Measurements from ENCODE around the gene PKN1. TPM values are rescaled to one million over a fixed set of nuclear protein-coding genes. Genes with fewer than 3 reads are reported as not detected.

Gene PKN1
- total and polyA plus RNA-seq, 10 of the 15 experiments (the other 5 are each of a cell fraction or from before 2014, with no cell fraction given) = 1.0 to 189 (median 52.7) TPM

DNA sequence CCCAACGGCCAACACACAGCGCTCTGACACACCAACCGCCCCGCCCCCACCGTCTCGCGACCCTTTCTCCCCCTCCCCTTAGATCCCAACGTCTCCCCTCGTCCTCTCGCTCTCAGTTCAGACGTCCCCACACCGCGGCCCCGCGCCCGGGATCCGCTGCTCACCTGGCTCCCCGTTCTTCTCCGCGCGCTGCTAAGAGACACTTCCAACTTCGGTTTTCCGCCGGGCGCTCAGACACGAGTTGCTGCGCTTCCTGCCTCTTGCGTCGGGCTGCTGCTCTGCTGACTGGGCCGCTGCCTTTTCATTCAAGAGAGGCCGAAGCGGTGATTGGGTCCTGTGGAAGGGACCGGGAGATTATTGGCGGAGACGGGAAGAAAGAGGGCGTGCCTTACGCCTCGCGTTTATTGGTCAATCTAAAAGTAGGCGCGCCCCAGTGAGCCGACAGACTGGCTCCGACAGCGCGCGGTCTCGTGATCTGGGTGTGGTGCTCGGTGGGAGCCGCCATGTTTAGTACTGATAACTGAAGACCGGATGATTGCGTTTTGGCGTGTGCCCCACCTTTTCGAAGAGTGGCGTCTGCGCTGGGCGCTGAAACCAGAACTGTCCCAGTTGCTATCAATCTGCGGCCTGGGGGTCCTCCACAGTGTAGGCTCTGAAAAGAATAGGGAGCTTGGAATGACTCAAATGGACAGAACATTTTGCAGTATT, 13.8 kb upstream of the PKN1 start, which contains the start of gene DDX39A (continued):
- TF ChIP-seq CHD1 (IDR thresholded peaks at IDR 0.05; ENCODE audit: low read depth, low read length) (no peak), CREM (IDR thresholded peaks at IDR 0.05; ENCODE audit: low read depth) (0 out of 2 replicates have a peak, but pooled peaks have one; percentile 41), RFX5 (IDR thresholded peaks at IDR 0.05; ENCODE audit: low read depth, low read length) (peak; percentile 80; the same call in 1 of the 2 replicates), HDAC2 (IDR thresholded peaks at IDR 0.05) (no peak), POU2F2 (IDR thresholded peaks at IDR 0.05; ENCODE audit: borderline replicate concordance, low read depth, low read length) (peak; percentile 65; the same call in 1 of the 3 replicates), YY1 (IDR thresholded peaks at IDR 0.05; ENCODE audit: low read depth, low read length) (peak; percentile 97), SMARCA5 (IDR thresholded peaks at IDR 0.05) (no peak), CHD2 (IDR thresholded peaks at IDR 0.05; ENCODE audit: borderline replicate concordance, low read depth, low read length) (peak; percentile 96; the same call in 1 of the 2 replicates), TCF12 (IDR thresholded peaks at IDR 0.05; ENCODE audit: low read depth, low read length) (0 out of 2 replicates have a peak, but pooled peaks have one; percentile 7), PML (IDR thresholded peaks at IDR 0.05; ENCODE audit: low read length) (peak; percentile 80), POLR2AphosphoS2 (IDR thresholded peaks at IDR 0.05; ENCODE audit: low read depth, low read length) (peak; percentile 75; the same call in 1 of the 2 replicates), BCL3 (IDR thresholded peaks at IDR 0.05; ENCODE audit: borderline replicate concordance, insufficient read depth, low read depth, low read length, poor library complexity, severe bottlenecking) (no peak), CEBPZ (IDR thresholded peaks at IDR 0.05; ENCODE audit: low read depth, low read length) (peak; percentile 83), GABPA (IDR thresholded peaks at IDR 0.05; ENCODE audit: low read depth) (peak; percentile 75), NRF1 (conservative IDR thresholded peaks at IDR 0.05; ENCODE audit: low read depth, low read length) (peak; percentile 71; the same call in 1 of the 2 replicates), CREB1 (IDR thresholded peaks at IDR 0.05; ENCODE audit: low read depth) (peak; percentile 87), MXI1 (IDR thresholded peaks at IDR 0.05; ENCODE audit: low read depth, low read length) (peak; percentile 97), BRCA1 (IDR thresholded peaks at IDR 0.05; ENCODE audit: low read depth, low read length) (no peak), KDM1A (IDR thresholded peaks at IDR 0.05; ENCODE audit: borderline replicate concordance) (no peak), SMAD1 (IDR thresholded peaks at IDR 0.05; ENCODE audit: low read depth, partially characterized antibody) (peak; percentile 40), ATF7 (IDR thresholded peaks at IDR 0.05; ENCODE audit: low read depth) (0 out of 2 replicates have a peak, but pooled peaks have one; percentile 9)
- TF ChIP-seq, protein P1, sequence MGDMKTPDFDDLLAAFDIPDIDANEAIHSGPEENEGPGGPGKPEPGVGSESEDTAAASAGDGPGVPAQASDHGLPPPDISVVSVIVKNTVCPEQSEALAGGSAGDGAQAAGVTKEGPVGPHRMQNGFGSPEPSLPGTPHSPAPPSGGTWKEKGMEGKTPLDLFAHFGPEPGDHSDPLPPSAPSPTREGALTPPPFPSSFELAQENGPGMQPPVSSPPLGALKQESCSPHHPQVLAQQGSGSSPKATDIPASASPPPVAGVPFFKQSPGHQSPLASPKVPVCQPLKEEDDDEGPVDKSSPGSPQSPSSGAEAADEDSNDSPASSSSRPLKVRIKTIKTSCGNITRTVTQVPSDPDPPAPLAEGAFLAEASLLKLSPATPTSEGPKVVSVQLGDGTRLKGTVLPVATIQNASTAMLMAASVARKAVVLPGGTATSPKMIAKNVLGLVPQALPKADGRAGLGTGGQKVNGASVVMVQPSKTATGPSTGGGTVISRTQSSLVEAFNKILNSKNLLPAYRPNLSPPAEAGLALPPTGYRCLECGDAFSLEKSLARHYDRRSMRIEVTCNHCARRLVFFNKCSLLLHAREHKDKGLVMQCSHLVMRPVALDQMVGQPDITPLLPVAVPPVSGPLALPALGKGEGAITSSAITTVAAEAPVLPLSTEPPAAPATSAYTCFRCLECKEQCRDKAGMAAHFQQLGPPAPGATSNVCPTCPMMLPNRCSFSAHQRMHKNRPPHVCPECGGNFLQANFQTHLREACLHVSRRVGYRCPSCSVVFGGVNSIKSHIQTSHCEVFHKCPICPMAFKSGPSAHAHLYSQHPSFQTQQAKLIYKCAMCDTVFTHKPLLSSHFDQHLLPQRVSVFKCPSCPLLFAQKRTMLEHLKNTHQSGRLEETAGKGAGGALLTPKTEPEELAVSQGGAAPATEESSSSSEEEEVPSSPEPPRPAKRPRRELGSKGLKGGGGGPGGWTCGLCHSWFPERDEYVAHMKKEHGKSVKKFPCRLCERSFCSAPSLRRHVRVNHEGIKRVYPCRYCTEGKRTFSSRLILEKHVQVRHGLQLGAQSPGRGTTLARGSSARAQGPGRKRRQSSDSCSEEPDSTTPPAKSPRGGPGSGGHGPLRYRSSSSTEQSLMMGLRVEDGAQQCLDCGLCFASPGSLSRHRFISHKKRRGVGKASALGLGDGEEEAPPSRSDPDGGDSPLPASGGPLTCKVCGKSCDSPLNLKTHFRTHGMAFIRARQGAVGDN (IDR thresholded peaks at IDR 0.05) = peak; percentile 80

Measured in GM12878 (cell line).